ES-I3 (cell line): ENCODE measurements around the gene RABGAP1.

Experiments
- H3K36me3 ChIP-seq: 2 replicates; pipeline ENCODE4 v1.6.1; 2013; ENCODE audit warnings: mild to moderate bottlenecking, low read length, control low read depth, moderate library complexity; ENCODE audit not compliant: insufficient read depth
- H3K4me1 ChIP-seq: 2 replicates; pipeline ENCODE4 v1.6.1; 2013; ENCODE audit warnings: mild to moderate bottlenecking, control low read depth, low read length; ENCODE audit not compliant: insufficient read depth
- H3K9ac ChIP-seq: 2 replicates; pipeline ENCODE4 v1.6.1; 2013; ENCODE audit warnings: low read depth, mild to moderate bottlenecking, low read length, moderate library complexity
- H3K9me3 ChIP-seq: 2 replicates; pipeline ENCODE4 v1.6.1; 2013; ENCODE audit warnings: mild to moderate bottlenecking, low read length, moderate library complexity; ENCODE audit not compliant: control insufficient read depth, insufficient read depth

Gene RABGAP1

DNA sequence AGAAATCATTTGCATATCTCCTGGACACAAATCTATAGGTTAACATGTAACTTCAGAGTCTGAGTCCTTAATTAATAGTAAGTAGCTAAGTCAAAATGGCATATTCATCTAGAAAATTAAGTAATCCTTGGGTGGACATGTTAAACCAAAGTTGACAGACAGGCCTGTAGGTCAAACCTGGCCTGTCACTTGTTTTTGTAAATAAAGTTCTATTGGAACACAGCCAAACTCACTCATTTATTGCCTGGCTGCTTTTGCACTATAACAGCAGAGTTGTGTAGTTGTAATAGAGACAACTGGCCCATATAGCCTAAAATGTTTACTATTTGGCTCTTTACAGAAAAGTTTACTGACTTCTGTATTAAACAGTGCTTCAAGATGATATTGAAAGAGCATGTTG is 68.1 kb downstream of the RABGAP1 start:
- H3K36me3 ChIP-seq: 0 out of 2 replicates have a peak, but pooled peaks cover 3% of the 10 kb centered on the region
- H3K4me1 ChIP-seq: no peaks in the 10 kb centered on the region
- H3K9ac ChIP-seq: no peak overlapping the region
- no peaks in the 10 kb centered on the region for H3K9me3 ChIP-seq

DNA sequence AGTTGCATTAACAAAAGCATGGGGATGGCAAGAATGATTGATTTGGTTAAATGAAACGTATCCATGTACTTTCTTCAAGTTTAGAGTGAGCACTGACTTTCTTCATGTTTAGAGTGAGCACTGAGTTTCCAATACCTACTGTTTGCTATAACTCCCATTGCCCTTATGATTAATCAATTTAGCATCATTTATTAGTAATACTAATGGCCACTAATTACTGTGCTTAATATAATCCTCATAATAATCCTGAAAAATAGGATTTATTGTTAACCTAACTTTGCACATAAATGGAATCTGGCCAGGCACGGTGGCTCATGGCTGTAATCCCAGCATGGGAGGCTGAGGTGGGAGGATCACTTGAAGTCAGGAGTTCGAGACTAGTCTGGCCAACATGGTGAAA is 70.6 kb downstream of the RABGAP1 start:
- Histone ChIP-seq H3K9me3 (no peaks in the 10 kb centered on the region), H3K36me3 (no peaks in the 10 kb centered on the region; the same call in 1 of the 2 replicates), H3K4me1 (no peaks in the 10 kb centered on the region), H3K9ac (no peak overlapping the region)

DNA sequence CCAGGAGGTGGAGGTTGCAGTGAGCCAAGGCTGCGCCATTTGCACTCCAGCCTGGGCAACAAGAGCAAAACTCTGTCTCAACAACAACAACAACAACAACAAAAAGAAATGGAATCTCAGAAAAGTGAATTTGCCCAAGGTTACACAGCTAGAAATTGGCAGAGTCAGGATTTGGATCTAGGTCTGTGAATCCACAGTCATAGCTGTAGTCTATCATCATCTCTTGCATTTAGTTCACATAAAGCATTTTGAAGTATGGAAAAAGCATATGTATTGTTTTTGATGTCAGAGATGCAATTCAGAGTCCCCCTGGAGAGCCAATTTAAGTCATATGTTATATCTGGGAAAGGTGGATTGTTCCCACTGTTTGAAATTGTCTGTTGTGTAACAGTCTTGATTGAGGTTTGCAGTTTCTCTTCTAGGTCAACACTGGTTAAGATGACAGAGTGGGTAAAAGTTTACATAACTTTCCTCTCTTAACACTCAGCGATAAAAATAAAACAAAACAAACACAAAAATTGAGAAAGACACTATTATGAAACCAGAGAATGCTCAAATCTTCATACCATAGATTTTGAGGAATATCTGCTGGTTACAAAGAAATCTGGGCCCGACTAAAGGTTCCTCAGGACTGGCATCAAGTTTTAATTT is 71.2 kb downstream of the RABGAP1 start:
- Histone ChIP-seq H3K9ac (no peak overlapping the region), H3K4me1 (no peaks in the 10 kb centered on the region), H3K36me3 (no peaks in the 10 kb centered on the region; the same call in 1 of the 2 replicates), H3K9me3 (no peaks in the 10 kb centered on the region)

DNA sequence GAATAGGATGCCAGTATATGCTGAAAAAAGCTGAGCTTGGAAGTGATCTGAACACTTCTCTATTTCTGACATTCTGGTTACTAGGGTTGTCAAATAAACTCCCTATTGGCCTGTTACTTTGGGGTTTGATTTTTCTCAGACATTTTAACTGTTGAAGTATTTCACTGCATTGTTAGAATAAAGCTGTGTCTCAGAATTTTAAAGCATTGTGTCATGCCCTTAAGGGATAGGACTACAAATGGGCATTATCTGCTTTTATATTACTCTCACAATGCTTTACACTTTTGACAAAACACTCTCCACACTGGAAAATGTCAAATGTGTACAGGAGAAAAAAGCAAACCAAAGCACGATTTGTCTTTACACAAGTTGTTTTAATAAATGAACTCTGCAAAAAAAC is 75.8 kb downstream of the RABGAP1 start:
- Histone ChIP-seq H3K9me3 (no peaks in the 10 kb centered on the region), H3K4me1 (no peaks in the 10 kb centered on the region), H3K9ac (no peak overlapping the region), H3K36me3 (peaks cover 4% of the 10 kb centered on the region; the same call in 1 of the 2 replicates)

- no peak overlapping the region for H3K9ac ChIP-seq
- H3K9me3 ChIP-seq: no peaks in the 10 kb centered on the region
- peaks cover 5% of the 10 kb centered on the region; the same call in 1 of the 2 replicates for H3K36me3 ChIP-seq
- no peaks in the 10 kb centered on the region for H3K4me1 ChIP-seq
These were observed 80.0 kb downstream of the RABGAP1 start for GRCh38 chr9:123020796-123021195.

DNA sequence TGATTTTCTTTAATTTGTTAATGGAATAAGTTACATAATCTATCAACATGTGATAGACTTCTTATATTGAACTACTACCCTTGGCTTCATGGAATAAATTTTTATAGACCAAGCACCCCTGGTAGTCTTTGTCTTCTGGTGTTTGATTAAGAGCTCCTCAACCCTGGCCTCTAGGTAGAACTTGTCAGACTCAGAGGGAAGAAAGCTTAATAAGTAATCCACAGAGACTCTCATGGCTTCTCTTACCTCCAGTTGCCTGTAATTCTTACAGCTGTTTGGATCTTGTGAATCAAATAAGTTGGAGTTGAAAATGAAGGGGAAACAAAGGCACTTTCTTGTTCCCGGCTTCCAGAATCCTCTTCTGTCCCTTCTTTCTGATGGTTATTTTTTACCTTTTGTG is 85.6 kb downstream of the RABGAP1 start:
- Histone ChIP-seq H3K36me3 (peaks cover 6% of the 10 kb centered on the region; the same call in 1 of the 2 replicates), H3K4me1 (no peaks in the 10 kb centered on the region), H3K9ac (no peak overlapping the region), H3K9me3 (no peaks in the 10 kb centered on the region)

DNA sequence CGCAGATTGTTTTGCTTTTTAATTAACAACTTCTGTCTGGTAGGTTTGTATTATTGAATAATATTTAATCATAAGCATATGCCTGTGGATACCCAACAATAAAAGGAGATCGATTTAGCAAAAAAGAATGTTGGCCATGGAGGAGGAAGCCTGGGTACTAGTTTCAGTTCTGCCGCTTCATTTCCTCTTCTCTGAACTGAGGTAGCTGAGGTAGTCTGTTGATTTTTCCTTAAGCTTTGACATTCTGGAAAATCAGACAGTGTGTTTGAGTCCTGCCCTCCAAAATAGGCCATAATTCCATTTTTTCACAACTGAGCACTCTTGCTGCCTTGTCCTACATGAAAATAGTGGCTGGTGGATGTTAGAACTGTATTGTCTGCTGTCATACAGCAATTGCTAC is 86.7 kb downstream of the RABGAP1 start:
- Histone ChIP-seq H3K9me3 (no peaks in the 10 kb centered on the region), H3K4me1 (no peaks in the 10 kb centered on the region), H3K36me3 (peaks cover 2% of the 10 kb centered on the region; the same call in 1 of the 2 replicates), H3K9ac (no peak overlapping the region)

DNA sequence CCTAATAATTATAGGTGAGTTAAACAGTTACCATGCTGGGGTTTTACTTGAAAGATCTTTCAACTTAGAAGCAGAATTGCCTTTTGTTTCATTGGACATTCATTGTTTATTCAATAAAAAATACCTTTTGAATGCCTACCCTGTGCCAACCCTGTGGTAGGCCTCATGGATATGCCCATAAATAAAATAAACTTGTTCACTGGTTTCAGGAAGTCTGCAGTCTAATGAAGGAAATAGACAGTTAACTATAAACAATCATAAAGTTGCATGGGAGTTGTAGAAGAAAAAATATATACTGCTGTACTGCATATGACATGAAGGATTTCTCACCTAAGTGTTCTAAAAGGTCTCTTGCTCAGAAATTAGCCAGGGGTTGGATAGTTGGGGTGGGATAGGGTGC is 87.3 kb downstream of the RABGAP1 start:
- Histone ChIP-seq H3K36me3 (peaks cover 2% of the 10 kb centered on the region; the same call in 1 of the 2 replicates), H3K4me1 (no peaks in the 10 kb centered on the region; the same call in 1 of the 2 replicates), H3K9ac (no peak overlapping the region), H3K9me3 (no peaks in the 10 kb centered on the region)

DNA sequence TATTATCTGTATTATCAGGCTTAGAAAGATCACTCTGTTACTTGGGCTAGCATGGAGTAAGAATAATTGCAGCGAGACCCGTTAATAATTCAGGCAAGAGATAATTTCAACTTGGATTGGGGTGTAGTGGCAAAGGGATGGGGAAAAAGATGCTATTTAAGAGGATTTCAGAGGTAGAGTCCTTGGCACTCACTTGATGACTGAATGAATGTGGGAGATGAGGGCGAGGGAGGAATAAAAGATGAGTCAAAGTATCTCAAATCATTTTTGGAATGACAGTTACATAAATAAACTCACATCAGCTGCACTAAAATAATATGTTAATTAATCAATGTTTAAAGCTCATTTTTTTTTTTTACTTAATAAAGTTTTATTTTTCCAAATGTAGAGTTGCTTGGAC is 88.2 kb downstream of the RABGAP1 start:
- Histone ChIP-seq H3K36me3 (peaks cover 2% of the 10 kb centered on the region; the same call in 1 of the 2 replicates), H3K4me1 (no peaks in the 10 kb centered on the region; the same call in none of the 2 replicates), H3K9ac (no peak overlapping the region), H3K9me3 (no peaks in the 10 kb centered on the region)

GRCh38 chr9:123031963-123032362 is 91.1 kb downstream of the RABGAP1 start:
- peaks cover 5% of the 10 kb centered on the region; the same call in 1 of the 2 replicates for H3K36me3 ChIP-seq
- no peak overlapping the region for H3K9ac ChIP-seq
- H3K4me1 ChIP-seq: no peaks in the 10 kb centered on the region; the same call in none of the 2 replicates
- H3K9me3 ChIP-seq: no peaks in the 10 kb centered on the region

DNA sequence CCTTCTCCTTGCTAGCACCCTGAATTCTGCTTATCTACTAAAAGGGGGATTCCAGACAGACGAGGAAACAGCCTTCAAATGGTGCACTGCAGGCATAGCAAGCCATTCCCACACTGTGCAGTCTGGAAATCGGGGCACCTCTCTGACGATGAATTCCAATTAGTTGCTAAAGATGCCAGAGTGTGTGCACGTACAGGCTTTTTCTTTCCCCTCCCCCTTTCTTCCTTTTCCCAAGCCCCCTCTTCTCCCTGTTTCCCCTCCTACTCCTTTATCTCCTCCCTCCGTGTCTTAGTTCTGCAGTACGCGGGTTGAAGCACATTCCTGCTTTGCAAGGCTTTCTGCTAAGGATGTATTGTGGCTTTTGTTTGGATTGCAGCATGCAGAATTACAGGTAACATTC is 92.5 kb downstream of the RABGAP1 start, which contains the start of gene GPR21:
TSS of gene GPR21 (plus strand) at position 316 of the 400 bp plus-strand sequence. CDS start 900 bp downstream, outside the sequence.
- Histone ChIP-seq H3K9me3 (no peaks in the 10 kb centered on the region), H3K9ac (no peak within 1 kb of the TSS), H3K4me1 (no peaks in the 10 kb centered on the region; the same call in none of the 2 replicates), H3K36me3 (peaks cover 2% of the 10 kb centered on the region; the same call in 1 of the 2 replicates)

- Histone ChIP-seq H3K9me3 (no peaks in the 10 kb centered on the region), H3K4me1 (no peaks in the 10 kb centered on the region; the same call in none of the 2 replicates), H3K36me3 (peaks cover 2% of the 10 kb centered on the region; the same call in 1 of the 2 replicates), H3K9ac (no peak overlapping the region)
These were observed 93.2 kb downstream of the RABGAP1 start for GRCh38 chr9:123033864-123034601.

GRCh38 chr9:123034881-123035510 is 94.2 kb downstream of the RABGAP1 start:
- H3K36me3 ChIP-seq: peaks cover 2% of the 10 kb centered on the region; the same call in 1 of the 2 replicates
- no peak overlapping the region for H3K9ac ChIP-seq
- H3K4me1 ChIP-seq: no peaks in the 10 kb centered on the region; the same call in none of the 2 replicates
- H3K9me3 ChIP-seq: no peaks in the 10 kb centered on the region

DNA sequence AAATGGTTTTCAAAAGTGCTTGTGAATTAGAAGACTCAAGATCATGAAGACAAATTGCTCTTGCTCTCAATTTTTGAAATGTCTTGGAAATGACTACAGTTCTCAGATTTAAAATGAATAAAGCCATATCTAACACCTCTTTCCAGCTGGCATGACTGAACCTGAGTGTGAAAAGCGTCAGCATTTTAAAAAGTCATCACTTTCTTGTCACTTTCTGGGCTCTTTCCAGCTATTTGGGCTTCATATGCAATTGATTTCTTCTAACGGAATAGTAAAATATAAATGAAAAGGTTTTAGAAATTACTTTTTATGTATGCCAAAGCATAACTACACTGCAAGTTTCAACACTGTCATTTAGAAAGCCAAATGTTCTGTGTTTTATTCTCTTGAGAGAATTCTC is 95.0 kb downstream of the RABGAP1 start:
- Histone ChIP-seq H3K36me3 (peaks cover 2% of the 10 kb centered on the region; the same call in 1 of the 2 replicates), H3K9me3 (no peaks in the 10 kb centered on the region), H3K4me1 (no peaks in the 10 kb centered on the region; the same call in none of the 2 replicates), H3K9ac (no peak overlapping the region)
